IMR-90 (cell line): Measurements from ENCODE around the gene NUP43. TPM values are rescaled to one million over a fixed set of nuclear protein-coding genes. Genes with fewer than 3 reads are reported as not detected.

Experiments
- ATAC-seq: fragments of 200-7000 bp; cut with Tn5 transposase; 2 replicates; pipeline ENCODE4 v1.9.1; 2020; ENCODE audit warnings: low read depth, mild to moderate bottlenecking, moderate library complexity
- BruUV-seq: library from RNA; stranded (reverse); fragments of 400-500 nt; replicated peaks from 2 replicates; lab custom pipeline; 2021; lab: Mats Ljungman, UMichigan
- CTCF ChIA-PET: fragments of 300-600 bp; formaldehyde crosslinking; extraction: SDS; loops from one replicate; lab custom pipeline; 2021; ENCODE audit warnings: antibody characterized with exemption; lab: Yijun Ruan, JAX
- POLR2A ChIA-PET: fragments of 300-600 bp; sonication (Branson Sonifier 250); formaldehyde crosslinking; loops from one replicate; lab custom pipeline; 2022; ENCODE audit warnings: antibody characterized with exemption; ENCODE audit not compliant: unreplicated experiment; lab: Charles Lee
- DNase-seq: peaks from one replicate; pipeline ENCODE4 v3.0.0; 2013
- H2AFZ ChIP-seq: replicated peaks from 2 replicates; pipeline ENCODE3; 2013; ENCODE audit warnings: low read length, mild to moderate bottlenecking; ENCODE audit not compliant: poor library complexity
- H2AK5ac ChIP-seq: 2 replicates; pipeline ENCODE4 v1.6.1; 2013; ENCODE audit warnings: low read depth, low read length, inconsistent platforms
- H2AK9ac ChIP-seq: replicated peaks from 2 replicates; pipeline ENCODE3; 2013; ENCODE audit warnings: mild to moderate bottlenecking, low read depth, low read length, moderate library complexity; ENCODE audit not compliant: poor library complexity
- H2BK120ac ChIP-seq: 2 replicates; pipeline ENCODE4 v1.6.1; 2013; ENCODE audit warnings: low read depth, low read length, inconsistent platforms
- H2BK15ac ChIP-seq: 3 replicates; pipeline ENCODE4 v1.6.1; 2013; ENCODE audit warnings: low read depth, low read length, inconsistent platforms
- H2BK20ac ChIP-seq: 2 replicates; pipeline ENCODE4 v1.6.1; 2013; ENCODE audit warnings: low read depth, mild to moderate bottlenecking, inconsistent platforms, low read length, moderate library complexity
- H2BK5ac ChIP-seq: 2 replicates; pipeline ENCODE4 v1.6.1; 2013; ENCODE audit warnings: mild to moderate bottlenecking, low read depth, low read length, inconsistent platforms; ENCODE audit not compliant: poor library complexity, severe bottlenecking
- H3K14ac ChIP-seq: replicated peaks from 2 replicates; pipeline ENCODE4 v1.6.1; 2013; ENCODE audit warnings: low read depth, low read length, inconsistent platforms
- H3K18ac ChIP-seq: 2 replicates; pipeline ENCODE4 v1.6.1; 2013; ENCODE audit warnings: low read depth, low read length, control low read depth
- H3K23ac ChIP-seq: 2 replicates; pipeline ENCODE4 v1.6.1; 2013; ENCODE audit warnings: low read depth, low read length, inconsistent platforms
- H3K27ac ChIP-seq: 2 replicates; pipeline ENCODE4 v1.5.1; 2013; ENCODE audit warnings: mild to moderate bottlenecking, control low read depth, low read length; ENCODE audit not compliant: insufficient read depth
- H3K27me3 ChIP-seq: 2 replicates; pipeline ENCODE4 v1.6.1; 2013; ENCODE audit warnings: low read length; ENCODE audit not compliant: control insufficient read depth, insufficient read depth
- H3K36me3 ChIP-seq: 2 replicates; pipeline ENCODE4 v1.6.1; 2013; ENCODE audit warnings: low read length, mixed read lengths; ENCODE audit not compliant: control insufficient read depth, insufficient read depth
- H3K4ac ChIP-seq: 2 replicates; pipeline ENCODE4 v1.6.1; 2013; ENCODE audit warnings: low read depth, low read length, inconsistent platforms
- H3K4me1 ChIP-seq: 2 replicates; pipeline ENCODE4 v1.6.1; 2013; ENCODE audit warnings: low read length, mixed read lengths; ENCODE audit not compliant: control insufficient read depth, insufficient read depth
- H3K4me2 ChIP-seq: 2 replicates; pipeline ENCODE4 v1.6.1; 2013; ENCODE audit warnings: low read depth, mild to moderate bottlenecking, control low read depth, low read length, moderate library complexity
- H3K4me3 ChIP-seq: 2 replicates; pipeline ENCODE4 v1.5.1; 2013; ENCODE audit warnings: low read depth, mild to moderate bottlenecking, control low read depth, low read length, moderate library complexity; ENCODE audit not compliant: insufficient read depth
- H3K56ac ChIP-seq: 2 replicates; pipeline ENCODE4 v1.6.1; 2013; ENCODE audit warnings: low read length, inconsistent platforms; ENCODE audit not compliant: insufficient read depth; ENCODE audit errors: extremely low read depth
- H3K79me1 ChIP-seq, 2 experiments: 2 replicates each; pipeline ENCODE4 v1.6.1; 2013; ENCODE audit warnings: low read length in 2 of 2, inconsistent platforms in 1 of 2, low read depth in 1 of 2
- H3K9ac ChIP-seq: 2 replicates; pipeline ENCODE4 v1.6.1; 2013; ENCODE audit warnings: low read depth, low read length, control low read depth
- H3K9me1 ChIP-seq: 2 replicates; pipeline ENCODE4 v1.6.1; 2013; ENCODE audit warnings: low read length, inconsistent platforms; ENCODE audit not compliant: insufficient read depth
- H3K9me3 ChIP-seq: 2 replicates; pipeline ENCODE4 v1.6.1; 2013; ENCODE audit warnings: low read length; ENCODE audit not compliant: control insufficient read depth, insufficient read depth
- H4K20me1 ChIP-seq: 2 replicates; pipeline ENCODE4 v1.6.1; 2013; ENCODE audit warnings: low read length, inconsistent platforms; ENCODE audit not compliant: insufficient read depth
- H4K5ac ChIP-seq: 2 replicates; pipeline ENCODE4 v1.6.1; 2013; ENCODE audit warnings: mild to moderate bottlenecking, low read depth, low read length, control low read depth
- H4K8ac ChIP-seq, 2 experiments: 2 replicates each; pipeline ENCODE4 v1.6.1; 2013; ENCODE audit warnings: low read depth in 2 of 2, low read length in 2 of 2, control low read depth in 1 of 2, inconsistent platforms in 1 of 2
- H4K91ac ChIP-seq: 2 replicates; pipeline ENCODE4 v1.6.1; 2013; ENCODE audit warnings: low read depth, low read length, inconsistent platforms; ENCODE audit not compliant: insufficient read depth
- BHLHE40 ChIP-seq: fragments of 150-350 bp; IDR thresholded peaks from 2 replicates; pipeline ENCODE4 v1.6.1; 2016; ENCODE audit warnings: mild to moderate bottlenecking, low read depth, low read length
- CEBPB ChIP-seq: IDR thresholded peaks from 2 replicates; pipeline ENCODE4 v1.6.1; 2012; ENCODE audit warnings: low read depth, low read length, improper control_type of control experiment
- MAFK ChIP-seq: IDR thresholded peaks from 2 replicates; pipeline ENCODE4 v1.6.1; 2012; ENCODE audit warnings: low read depth, low read length, improper control_type of control experiment
- MXI1 ChIP-seq: IDR thresholded peaks from 2 replicates; pipeline ENCODE4 v1.6.1; 2012; ENCODE audit warnings: low read depth, mild to moderate bottlenecking, low read length, moderate library complexity, borderline replicate concordance
- NFE2L2 ChIP-seq: fragments of 150-350 bp; IDR thresholded peaks from 2 replicates; pipeline ENCODE4 v1.6.1; 2016; ENCODE audit warnings: low read depth, mild to moderate bottlenecking, low read length
- POLR2A ChIP-seq: IDR thresholded peaks from 2 replicates; pipeline ENCODE4 v1.6.1; 2012; ENCODE audit warnings: mild to moderate bottlenecking, low read depth, low read length
- RAD21 ChIP-seq: IDR thresholded peaks from 2 replicates; pipeline ENCODE4 v1.6.1; 2012; ENCODE audit warnings: low read length, improper control_type of control experiment
- RCOR1 ChIP-seq: IDR thresholded peaks from 2 replicates; pipeline ENCODE4 v1.6.1; 2012; ENCODE audit warnings: mild to moderate bottlenecking, low read length, improper control_type of control experiment; ENCODE audit not compliant: insufficient replicate concordance
- RFX5 ChIP-seq: IDR thresholded peaks from 2 replicates; pipeline ENCODE4 v1.8.0; 2012; ENCODE audit warnings: low read depth, mild to moderate bottlenecking, low read length, moderate library complexity
- SMC3 ChIP-seq: fragments of 150-350 bp; IDR thresholded peaks from 2 replicates; pipeline ENCODE4 v1.6.1; 2016; ENCODE audit warnings: low read depth, mild to moderate bottlenecking, antibody characterized with exemption, low read length, moderate library complexity
- dilution Hi-C: fragments of 300-500 bp; cut with HindIII; formaldehyde crosslinking; loops from one replicate; pipeline ENCODE4 v1.14.3; 2018; ENCODE audit warnings: low sequenced_read_pairs; ENCODE audit not compliant: unreplicated experiment
- in situ Hi-C: fragments of 300-500 bp; cut with MboI; formaldehyde crosslinking; loops from 3 replicates; pipeline ENCODE4 v1.14.3; 2019; ENCODE audit warnings: low sequenced_read_pairs, inconsistent platforms, mixed read lengths
- intact Hi-C: fragments of 100-400 bp; cut with micrococcal nuclease; formaldehyde crosslinking; loops from 2 replicates; pipeline ENCODE4 v1.10.0; 2022
- polyA plus RNA-seq, 3 experiments: library from polyadenylated mRNA; depleted of rRNA; stranded (reverse); fragments of >200 nt; gene quantifications; 2 replicates each; pipeline ENCODE4 v1.2.3, GENCODE V29; 2012; ENCODE audit warnings: low replicate concordance in 1 of 3
- total RNA-seq: library from RNA; depleted of rRNA; stranded (reverse); fragments of >200 nt; gene quantifications from 2 replicates; pipeline ENCODE4 v1.2.3, GENCODE V29; 2012
- TF ChIP-seq, protein P1 (sequence below): fragments of 150-350 bp; IDR thresholded peaks from 2 replicates; pipeline ENCODE4 v1.6.1; 2017; ENCODE audit warnings: mild to moderate bottlenecking, antibody characterized with exemption, low read length, low read depth
- TF ChIP-seq, protein P2 (sequence below): conservative IDR thresholded peaks from 2 replicates; pipeline ENCODE4 v1.5.1; 2012; ENCODE audit warnings: mild to moderate bottlenecking, low read depth, low read length, improper control_type of control experiment

NUP43 gene
- total and polyA plus RNA-seq, 2 of the 4 experiments (the other 2 are of a cell fraction): 14.2 to 40.5 TPM

DNA sequence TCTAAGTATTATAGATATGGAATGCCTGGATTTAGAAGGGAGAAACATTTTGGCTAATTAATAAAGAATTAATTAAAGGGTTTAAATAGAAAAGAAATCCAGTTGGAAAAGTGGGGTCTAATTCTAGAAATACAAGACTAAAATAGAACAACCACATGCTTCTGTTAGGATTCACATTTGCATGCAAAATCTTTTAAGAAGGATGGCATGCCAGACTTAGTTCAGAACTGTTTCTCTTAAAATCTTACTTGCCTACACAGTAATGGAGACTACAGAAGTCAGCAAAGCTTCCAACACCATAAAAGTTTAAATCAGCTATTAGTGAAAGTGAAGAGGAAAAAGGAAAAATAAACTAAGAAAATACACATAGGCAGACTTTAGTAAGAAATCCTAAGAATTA, 65.1 kb downstream of the NUP43 start:
- Histone ChIP-seq H2BK15ac (no peak overlapping the region), H3K36me3 (peaks cover 28% of the 10 kb centered on the region), H2AK9ac (no peak overlapping the region), H3K23ac (no peak overlapping the region), H3K9me1 (peaks cover 5% of the 10 kb centered on the region), H3K4me3 (no peak overlapping the region), H2BK20ac (no peak overlapping the region), H2BK120ac (no peak overlapping the region), H3K4ac (no peak overlapping the region), H3K9ac (no peak overlapping the region), H3K18ac (no peak overlapping the region), H3K27ac (no peak overlapping the region), H3K9me3 (no peaks in the 10 kb centered on the region), H3K79me1 (peaks cover 20 to 40% of the 10 kb centered on the region in 2 experiments), H3K56ac (no peak overlapping the region), H3K4me2 (no peak overlapping the region), H4K5ac (no peak overlapping the region), H2BK5ac (no peak overlapping the region), H4K20me1 (peaks cover 16% of the 10 kb centered on the region), H3K27me3 (no peaks in the 10 kb centered on the region), H3K4me1 (no peaks in the 10 kb centered on the region), H2AK5ac (no peak overlapping the region), H2AFZ (no peak overlapping the region), H3K14ac (no peak overlapping the region), H4K8ac (no peak overlapping the region), H4K91ac (no peak overlapping the region)
- intact Hi-C loops (no loop called here), dilution Hi-C loops (no loop called here), in situ Hi-C loops (no loop called here)
- ATAC-seq (no peak), DNase-seq (no peak)
- ChIA-PET POLR2A (no interaction called here), CTCF (no interaction called here)
- TF ChIP-seq, protein P1, sequence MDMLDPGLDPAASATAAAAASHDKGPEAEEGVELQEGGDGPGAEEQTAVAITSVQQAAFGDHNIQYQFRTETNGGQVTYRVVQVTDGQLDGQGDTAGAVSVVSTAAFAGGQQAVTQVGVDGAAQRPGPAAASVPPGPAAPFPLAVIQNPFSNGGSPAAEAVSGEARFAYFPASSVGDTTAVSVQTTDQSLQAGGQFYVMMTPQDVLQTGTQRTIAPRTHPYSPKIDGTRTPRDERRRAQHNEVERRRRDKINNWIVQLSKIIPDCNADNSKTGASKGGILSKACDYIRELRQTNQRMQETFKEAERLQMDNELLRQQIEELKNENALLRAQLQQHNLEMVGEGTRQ: no peak
- TF ChIP-seq MAFK: no peak
- TF ChIP-seq, protein P2, sequence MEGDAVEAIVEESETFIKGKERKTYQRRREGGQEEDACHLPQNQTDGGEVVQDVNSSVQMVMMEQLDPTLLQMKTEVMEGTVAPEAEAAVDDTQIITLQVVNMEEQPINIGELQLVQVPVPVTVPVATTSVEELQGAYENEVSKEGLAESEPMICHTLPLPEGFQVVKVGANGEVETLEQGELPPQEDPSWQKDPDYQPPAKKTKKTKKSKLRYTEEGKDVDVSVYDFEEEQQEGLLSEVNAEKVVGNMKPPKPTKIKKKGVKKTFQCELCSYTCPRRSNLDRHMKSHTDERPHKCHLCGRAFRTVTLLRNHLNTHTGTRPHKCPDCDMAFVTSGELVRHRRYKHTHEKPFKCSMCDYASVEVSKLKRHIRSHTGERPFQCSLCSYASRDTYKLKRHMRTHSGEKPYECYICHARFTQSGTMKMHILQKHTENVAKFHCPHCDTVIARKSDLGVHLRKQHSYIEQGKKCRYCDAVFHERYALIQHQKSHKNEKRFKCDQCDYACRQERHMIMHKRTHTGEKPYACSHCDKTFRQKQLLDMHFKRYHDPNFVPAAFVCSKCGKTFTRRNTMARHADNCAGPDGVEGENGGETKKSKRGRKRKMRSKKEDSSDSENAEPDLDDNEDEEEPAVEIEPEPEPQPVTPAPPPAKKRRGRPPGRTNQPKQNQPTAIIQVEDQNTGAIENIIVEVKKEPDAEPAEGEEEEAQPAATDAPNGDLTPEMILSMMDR: no peak
- TF ChIP-seq CEBPB: no peak
- TF ChIP-seq BHLHE40: no peak
- TF ChIP-seq RAD21: no peak
- no peak for TF ChIP-seq RCOR1
- TF ChIP-seq NFE2L2: no peak
- TF ChIP-seq POLR2A: no peak
- no peak for TF ChIP-seq RFX5
- no peak for TF ChIP-seq MXI1
- TF ChIP-seq SMC3: no peak
- BruUV-seq: no TSS peak
